WTC11 (cell line): ENCODE data around the gene OGFOD3. TPM values are rescaled to one million over a fixed set of nuclear protein-coding genes. Genes with fewer than 3 reads are reported as not detected.

Experiments
- CREM ChIP-seq: sonication (generic); formaldehyde crosslinking; IDR thresholded peaks from 2 replicates; pipeline ENCODE4 v1.8.1; 2022; ENCODE audit warnings: mild to moderate bottlenecking, missing genetic modification reagents, moderate library complexity
- ELF4 ChIP-seq: sonication (generic); formaldehyde crosslinking; IDR thresholded peaks from 2 replicates; pipeline ENCODE4 v1.8.1; 2022; ENCODE audit warnings: low read depth, mild to moderate bottlenecking, moderate library complexity, missing genetic modification reagents
- MYBL2 ChIP-seq: sonication (generic); formaldehyde crosslinking; IDR thresholded peaks from 2 replicates; pipeline ENCODE4 v1.8.1; 2023; ENCODE audit warnings: mild to moderate bottlenecking, moderate library complexity, missing genetic modification reagents
- NFE2L1 ChIP-seq: sonication (generic); formaldehyde crosslinking; IDR thresholded peaks from 2 replicates; pipeline ENCODE4 v1.8.1; 2023; ENCODE audit warnings: missing genetic modification reagents
- NR3C1 ChIP-seq: sonication (generic); formaldehyde crosslinking; conservative IDR thresholded peaks from 2 replicates; pipeline ENCODE4 v1.8.1; 2023; ENCODE audit warnings: low read depth, mild to moderate bottlenecking, missing genetic modification reagents
- OVOL2 ChIP-seq: fragments of 250-450 bp; sonication (Bioruptor Pico); IDR thresholded peaks from 2 replicates; pipeline ENCODE4 v1.9.0; 2021; ENCODE audit warnings: mild to moderate bottlenecking, borderline replicate concordance
- ZNF317 ChIP-seq: sonication (generic); formaldehyde crosslinking; IDR thresholded peaks from 2 replicates; pipeline ENCODE4 v1.8.1; 2023; ENCODE audit warnings: low read depth, mild to moderate bottlenecking, moderate library complexity, missing genetic modification reagents, borderline replicate concordance
- ZNF671 ChIP-seq: fragments of 250-450 bp; sonication (Bioruptor Pico); IDR thresholded peaks from 2 replicates; pipeline ENCODE4 v1.8.0; 2021; ENCODE audit warnings: mild to moderate bottlenecking
- total RNA-seq: library from RNA; stranded (reverse); gene quantifications from 3 replicates; pipeline ENCODE4 v1.2.3, GENCODE V29; 2021
- TF ChIP-seq, protein P1 (sequence below): sonication (generic); formaldehyde crosslinking; IDR thresholded peaks from 2 replicates; pipeline ENCODE4 v1.8.0; 2023; ENCODE audit warnings: missing genetic modification reagents, mild to moderate bottlenecking, borderline replicate concordance
- TF ChIP-seq, protein P2 (sequence below): sonication (generic); formaldehyde crosslinking; IDR thresholded peaks from 2 replicates; pipeline ENCODE4 v1.8.1; 2023; ENCODE audit warnings: mild to moderate bottlenecking, missing genetic modification reagents, moderate library complexity
- TF ChIP-seq, protein P3 (sequence below): sonication (generic); formaldehyde crosslinking; IDR thresholded peaks from 2 replicates; pipeline ENCODE4 v1.8.1; 2022; ENCODE audit warnings: mild to moderate bottlenecking, missing genetic modification reagents, moderate library complexity, borderline replicate concordance
- TF ChIP-seq, protein P4 (sequence below): sonication (generic); formaldehyde crosslinking; IDR thresholded peaks from 2 replicates; pipeline ENCODE4 v1.8.0; 2023; ENCODE audit warnings: missing genetic modification reagents
- TF ChIP-seq, protein P5 (sequence below): sonication (generic); formaldehyde crosslinking; IDR thresholded peaks from 2 replicates; pipeline ENCODE4 v1.8.1; 2023; ENCODE audit warnings: mild to moderate bottlenecking, missing genetic modification reagents
- TF ChIP-seq, protein P6 (sequence below): sonication (generic); formaldehyde crosslinking; IDR thresholded peaks from 2 replicates; pipeline ENCODE4 v1.8.1; 2023; ENCODE audit warnings: mild to moderate bottlenecking, missing genetic modification reagents, moderate library complexity
- TF ChIP-seq, protein P7 (sequence below): sonication (generic); formaldehyde crosslinking; IDR thresholded peaks from 2 replicates; pipeline ENCODE4 v1.8.0; 2022; ENCODE audit warnings: missing genetic modification reagents
- TF ChIP-seq, protein P8 (sequence below): fragments of 250-450 bp; sonication (Bioruptor Pico); IDR thresholded peaks from 2 replicates; pipeline ENCODE4 v1.9.0; 2021; ENCODE audit warnings: mild to moderate bottlenecking, borderline replicate concordance

Gene OGFOD3
- total RNA-seq, 1 experiment from 2014 or later: 20.4 TPM

DNA sequence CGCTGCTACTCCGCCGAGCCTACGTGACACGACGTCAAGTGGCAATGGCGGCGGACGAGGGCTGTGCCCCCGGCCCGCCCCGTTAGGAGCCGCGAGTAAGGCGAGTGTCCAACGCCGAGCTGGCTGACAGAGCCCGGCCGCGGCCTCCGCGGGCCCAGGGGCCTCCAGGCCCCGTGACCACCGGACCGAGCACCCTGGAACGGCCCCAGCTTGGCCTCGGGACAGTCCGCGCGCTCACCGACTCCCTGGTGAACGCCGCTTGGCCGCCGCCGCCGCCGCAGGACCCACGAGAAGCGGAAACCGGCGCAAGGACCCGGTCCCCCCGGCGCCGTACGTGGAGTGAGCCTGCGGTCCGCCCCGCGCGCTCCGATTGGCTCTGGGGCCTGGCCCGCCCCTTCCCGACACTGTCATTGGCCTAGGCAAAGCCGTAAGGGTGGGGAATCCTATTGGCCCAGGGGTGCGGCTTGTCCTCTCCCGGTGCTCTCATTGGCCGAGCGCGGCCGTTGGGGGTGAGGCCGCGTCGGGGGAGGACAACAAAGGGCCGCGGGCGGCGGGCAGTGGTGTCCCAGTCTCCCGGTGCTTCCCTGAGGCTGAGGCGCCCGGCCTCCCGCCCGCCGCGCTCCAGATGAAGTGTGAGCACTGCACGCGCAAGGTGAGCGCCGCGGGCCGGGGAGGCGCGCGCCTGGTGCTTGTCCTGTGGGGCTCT lies 39.9 kb upstream of the OGFOD3 start, which contains the start of gene NARF (continued):
- TF ChIP-seq, protein P1, sequence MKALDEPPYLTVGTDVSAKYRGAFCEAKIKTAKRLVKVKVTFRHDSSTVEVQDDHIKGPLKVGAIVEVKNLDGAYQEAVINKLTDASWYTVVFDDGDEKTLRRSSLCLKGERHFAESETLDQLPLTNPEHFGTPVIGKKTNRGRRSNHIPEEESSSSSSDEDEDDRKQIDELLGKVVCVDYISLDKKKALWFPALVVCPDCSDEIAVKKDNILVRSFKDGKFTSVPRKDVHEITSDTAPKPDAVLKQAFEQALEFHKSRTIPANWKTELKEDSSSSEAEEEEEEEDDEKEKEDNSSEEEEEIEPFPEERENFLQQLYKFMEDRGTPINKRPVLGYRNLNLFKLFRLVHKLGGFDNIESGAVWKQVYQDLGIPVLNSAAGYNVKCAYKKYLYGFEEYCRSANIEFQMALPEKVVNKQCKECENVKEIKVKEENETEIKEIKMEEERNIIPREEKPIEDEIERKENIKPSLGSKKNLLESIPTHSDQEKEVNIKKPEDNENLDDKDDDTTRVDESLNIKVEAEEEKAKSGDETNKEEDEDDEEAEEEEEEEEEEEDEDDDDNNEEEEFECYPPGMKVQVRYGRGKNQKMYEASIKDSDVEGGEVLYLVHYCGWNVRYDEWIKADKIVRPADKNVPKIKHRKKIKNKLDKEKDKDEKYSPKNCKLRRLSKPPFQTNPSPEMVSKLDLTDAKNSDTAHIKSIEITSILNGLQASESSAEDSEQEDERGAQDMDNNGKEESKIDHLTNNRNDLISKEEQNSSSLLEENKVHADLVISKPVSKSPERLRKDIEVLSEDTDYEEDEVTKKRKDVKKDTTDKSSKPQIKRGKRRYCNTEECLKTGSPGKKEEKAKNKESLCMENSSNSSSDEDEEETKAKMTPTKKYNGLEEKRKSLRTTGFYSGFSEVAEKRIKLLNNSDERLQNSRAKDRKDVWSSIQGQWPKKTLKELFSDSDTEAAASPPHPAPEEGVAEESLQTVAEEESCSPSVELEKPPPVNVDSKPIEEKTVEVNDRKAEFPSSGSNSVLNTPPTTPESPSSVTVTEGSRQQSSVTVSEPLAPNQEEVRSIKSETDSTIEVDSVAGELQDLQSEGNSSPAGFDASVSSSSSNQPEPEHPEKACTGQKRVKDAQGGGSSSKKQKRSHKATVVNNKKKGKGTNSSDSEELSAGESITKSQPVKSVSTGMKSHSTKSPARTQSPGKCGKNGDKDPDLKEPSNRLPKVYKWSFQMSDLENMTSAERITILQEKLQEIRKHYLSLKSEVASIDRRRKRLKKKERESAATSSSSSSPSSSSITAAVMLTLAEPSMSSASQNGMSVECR (CRISPR knock-in tag): peak; percentile 53; the same call in 1 of the 2 replicates
- TF ChIP-seq, protein P2, sequence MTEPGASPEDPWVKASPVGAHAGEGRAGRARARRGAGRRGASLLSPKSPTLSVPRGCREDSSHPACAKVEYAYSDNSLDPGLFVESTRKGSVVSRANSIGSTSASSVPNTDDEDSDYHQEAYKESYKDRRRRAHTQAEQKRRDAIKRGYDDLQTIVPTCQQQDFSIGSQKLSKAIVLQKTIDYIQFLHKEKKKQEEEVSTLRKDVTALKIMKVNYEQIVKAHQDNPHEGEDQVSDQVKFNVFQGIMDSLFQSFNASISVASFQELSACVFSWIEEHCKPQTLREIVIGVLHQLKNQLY (CRISPR knock-in tag): no peak
- TF ChIP-seq OVOL2 (CRISPR knock-in tag) (no peak), ZNF671 (CRISPR knock-in tag) (no peak), NR3C1 (CRISPR knock-in tag) (no peak), ZNF317 (CRISPR knock-in tag) (no peak), NFE2L1 (CRISPR knock-in tag) (no peak), MYBL2 (0 out of 2 replicates have a peak, but pooled peaks have one; percentile 43), CREM (peak; percentile 65; the same call in 1 of the 2 replicates), ELF4 (CRISPR knock-in tag) (no peak)
- TF ChIP-seq, protein P3, sequence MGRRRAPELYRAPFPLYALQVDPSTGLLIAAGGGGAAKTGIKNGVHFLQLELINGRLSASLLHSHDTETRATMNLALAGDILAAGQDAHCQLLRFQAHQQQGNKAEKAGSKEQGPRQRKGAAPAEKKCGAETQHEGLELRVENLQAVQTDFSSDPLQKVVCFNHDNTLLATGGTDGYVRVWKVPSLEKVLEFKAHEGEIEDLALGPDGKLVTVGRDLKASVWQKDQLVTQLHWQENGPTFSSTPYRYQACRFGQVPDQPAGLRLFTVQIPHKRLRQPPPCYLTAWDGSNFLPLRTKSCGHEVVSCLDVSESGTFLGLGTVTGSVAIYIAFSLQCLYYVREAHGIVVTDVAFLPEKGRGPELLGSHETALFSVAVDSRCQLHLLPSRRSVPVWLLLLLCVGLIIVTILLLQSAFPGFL (CRISPR knock-in tag): no peak
- TF ChIP-seq, protein P4, sequence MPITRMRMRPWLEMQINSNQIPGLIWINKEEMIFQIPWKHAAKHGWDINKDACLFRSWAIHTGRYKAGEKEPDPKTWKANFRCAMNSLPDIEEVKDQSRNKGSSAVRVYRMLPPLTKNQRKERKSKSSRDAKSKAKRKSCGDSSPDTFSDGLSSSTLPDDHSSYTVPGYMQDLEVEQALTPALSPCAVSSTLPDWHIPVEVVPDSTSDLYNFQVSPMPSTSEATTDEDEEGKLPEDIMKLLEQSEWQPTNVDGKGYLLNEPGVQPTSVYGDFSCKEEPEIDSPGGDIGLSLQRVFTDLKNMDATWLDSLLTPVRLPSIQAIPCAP: 0 out of 2 replicates have a peak, but pooled peaks have one; percentile 32
- TF ChIP-seq, protein P5, sequence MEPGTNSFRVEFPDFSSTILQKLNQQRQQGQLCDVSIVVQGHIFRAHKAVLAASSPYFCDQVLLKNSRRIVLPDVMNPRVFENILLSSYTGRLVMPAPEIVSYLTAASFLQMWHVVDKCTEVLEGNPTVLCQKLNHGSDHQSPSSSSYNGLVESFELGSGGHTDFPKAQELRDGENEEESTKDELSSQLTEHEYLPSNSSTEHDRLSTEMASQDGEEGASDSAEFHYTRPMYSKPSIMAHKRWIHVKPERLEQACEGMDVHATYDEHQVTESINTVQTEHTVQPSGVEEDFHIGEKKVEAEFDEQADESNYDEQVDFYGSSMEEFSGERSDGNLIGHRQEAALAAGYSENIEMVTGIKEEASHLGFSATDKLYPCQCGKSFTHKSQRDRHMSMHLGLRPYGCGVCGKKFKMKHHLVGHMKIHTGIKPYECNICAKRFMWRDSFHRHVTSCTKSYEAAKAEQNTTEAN (CRISPR knock-in tag): 0 out of 2 replicates have a peak, but pooled peaks have one; percentile 63
- TF ChIP-seq, protein P6, sequence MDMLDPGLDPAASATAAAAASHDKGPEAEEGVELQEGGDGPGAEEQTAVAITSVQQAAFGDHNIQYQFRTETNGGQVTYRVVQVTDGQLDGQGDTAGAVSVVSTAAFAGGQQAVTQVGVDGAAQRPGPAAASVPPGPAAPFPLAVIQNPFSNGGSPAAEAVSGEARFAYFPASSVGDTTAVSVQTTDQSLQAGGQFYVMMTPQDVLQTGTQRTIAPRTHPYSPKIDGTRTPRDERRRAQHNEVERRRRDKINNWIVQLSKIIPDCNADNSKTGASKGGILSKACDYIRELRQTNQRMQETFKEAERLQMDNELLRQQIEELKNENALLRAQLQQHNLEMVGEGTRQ (CRISPR knock-in tag): no peak; the same call in 1 of the 2 replicates
- TF ChIP-seq, protein P7, sequence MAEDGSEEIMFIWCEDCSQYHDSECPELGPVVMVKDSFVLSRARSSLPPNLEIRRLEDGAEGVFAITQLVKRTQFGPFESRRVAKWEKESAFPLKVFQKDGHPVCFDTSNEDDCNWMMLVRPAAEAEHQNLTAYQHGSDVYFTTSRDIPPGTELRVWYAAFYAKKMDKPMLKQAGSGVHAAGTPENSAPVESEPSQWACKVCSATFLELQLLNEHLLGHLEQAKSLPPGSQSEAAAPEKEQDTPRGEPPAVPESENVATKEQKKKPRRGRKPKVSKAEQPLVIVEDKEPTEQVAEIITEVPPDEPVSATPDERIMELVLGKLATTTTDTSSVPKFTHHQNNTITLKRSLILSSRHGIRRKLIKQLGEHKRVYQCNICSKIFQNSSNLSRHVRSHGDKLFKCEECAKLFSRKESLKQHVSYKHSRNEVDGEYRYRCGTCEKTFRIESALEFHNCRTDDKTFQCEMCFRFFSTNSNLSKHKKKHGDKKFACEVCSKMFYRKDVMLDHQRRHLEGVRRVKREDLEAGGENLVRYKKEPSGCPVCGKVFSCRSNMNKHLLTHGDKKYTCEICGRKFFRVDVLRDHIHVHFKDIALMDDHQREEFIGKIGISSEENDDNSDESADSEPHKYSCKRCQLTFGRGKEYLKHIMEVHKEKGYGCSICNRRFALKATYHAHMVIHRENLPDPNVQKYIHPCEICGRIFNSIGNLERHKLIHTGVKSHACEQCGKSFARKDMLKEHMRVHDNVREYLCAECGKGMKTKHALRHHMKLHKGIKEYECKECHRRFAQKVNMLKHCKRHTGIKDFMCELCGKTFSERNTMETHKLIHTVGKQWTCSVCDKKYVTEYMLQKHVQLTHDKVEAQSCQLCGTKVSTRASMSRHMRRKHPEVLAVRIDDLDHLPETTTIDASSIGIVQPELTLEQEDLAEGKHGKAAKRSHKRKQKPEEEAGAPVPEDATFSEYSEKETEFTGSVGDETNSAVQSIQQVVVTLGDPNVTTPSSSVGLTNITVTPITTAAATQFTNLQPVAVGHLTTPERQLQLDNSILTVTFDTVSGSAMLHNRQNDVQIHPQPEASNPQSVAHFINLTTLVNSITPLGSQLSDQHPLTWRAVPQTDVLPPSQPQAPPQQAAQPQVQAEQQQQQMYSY (CRISPR knock-in tag): peak; percentile 24; the same call in 1 of the 2 replicates
- TF ChIP-seq, protein P8, sequence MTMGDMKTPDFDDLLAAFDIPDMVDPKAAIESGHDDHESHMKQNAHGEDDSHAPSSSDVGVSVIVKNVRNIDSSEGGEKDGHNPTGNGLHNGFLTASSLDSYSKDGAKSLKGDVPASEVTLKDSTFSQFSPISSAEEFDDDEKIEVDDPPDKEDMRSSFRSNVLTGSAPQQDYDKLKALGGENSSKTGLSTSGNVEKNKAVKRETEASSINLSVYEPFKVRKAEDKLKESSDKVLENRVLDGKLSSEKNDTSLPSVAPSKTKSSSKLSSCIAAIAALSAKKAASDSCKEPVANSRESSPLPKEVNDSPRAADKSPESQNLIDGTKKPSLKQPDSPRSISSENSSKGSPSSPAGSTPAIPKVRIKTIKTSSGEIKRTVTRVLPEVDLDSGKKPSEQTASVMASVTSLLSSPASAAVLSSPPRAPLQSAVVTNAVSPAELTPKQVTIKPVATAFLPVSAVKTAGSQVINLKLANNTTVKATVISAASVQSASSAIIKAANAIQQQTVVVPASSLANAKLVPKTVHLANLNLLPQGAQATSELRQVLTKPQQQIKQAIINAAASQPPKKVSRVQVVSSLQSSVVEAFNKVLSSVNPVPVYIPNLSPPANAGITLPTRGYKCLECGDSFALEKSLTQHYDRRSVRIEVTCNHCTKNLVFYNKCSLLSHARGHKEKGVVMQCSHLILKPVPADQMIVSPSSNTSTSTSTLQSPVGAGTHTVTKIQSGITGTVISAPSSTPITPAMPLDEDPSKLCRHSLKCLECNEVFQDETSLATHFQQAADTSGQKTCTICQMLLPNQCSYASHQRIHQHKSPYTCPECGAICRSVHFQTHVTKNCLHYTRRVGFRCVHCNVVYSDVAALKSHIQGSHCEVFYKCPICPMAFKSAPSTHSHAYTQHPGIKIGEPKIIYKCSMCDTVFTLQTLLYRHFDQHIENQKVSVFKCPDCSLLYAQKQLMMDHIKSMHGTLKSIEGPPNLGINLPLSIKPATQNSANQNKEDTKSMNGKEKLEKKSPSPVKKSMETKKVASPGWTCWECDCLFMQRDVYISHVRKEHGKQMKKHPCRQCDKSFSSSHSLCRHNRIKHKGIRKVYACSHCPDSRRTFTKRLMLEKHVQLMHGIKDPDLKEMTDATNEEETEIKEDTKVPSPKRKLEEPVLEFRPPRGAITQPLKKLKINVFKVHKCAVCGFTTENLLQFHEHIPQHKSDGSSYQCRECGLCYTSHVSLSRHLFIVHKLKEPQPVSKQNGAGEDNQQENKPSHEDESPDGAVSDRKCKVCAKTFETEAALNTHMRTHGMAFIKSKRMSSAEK (CRISPR knock-in tag): no peak; the same call in 1 of the 2 replicates
